Liver (tissue), 3 donors: ENCODE data around the gene EHD1.

Experiments
- CTCF ChIP-seq: fragments of 150-350 bp; IDR thresholded peaks from 2 replicates; pipeline ENCODE4 v1.5.1; 2017; ENCODE audit warnings: improper control_type of control experiment, low read depth, low read length; ENCODE audit not compliant: missing input control
- EGR1 ChIP-seq, 2 donors: IDR thresholded peaks; 2 replicates each; pipeline ENCODE4 v1.6.1; 2016 to 2018; ENCODE audit warnings: antibody characterized with exemption in 2 of 2, low read depth in 2 of 2
- FOXA1 ChIP-seq: IDR thresholded peaks from 2 replicates; pipeline ENCODE4 v1.6.1; 2016; ENCODE audit warnings: antibody characterized with exemption
- GABPA ChIP-seq, 2 donors: IDR thresholded peaks in 1 of 2; conservative IDR thresholded peaks in 1 of 2; 2 replicates each; pipeline ENCODE4 v1.6.1; 2016; ENCODE audit warnings: antibody characterized with exemption in 2 of 2, mild to moderate bottlenecking in 1 of 2, moderate library complexity in 1 of 2
- HNF4A ChIP-seq, 2 donors: conservative IDR thresholded peaks; 2 replicates each; pipeline ENCODE4 v1.6.1; 2016; ENCODE audit warnings: antibody characterized with exemption in 2 of 2, mild to moderate bottlenecking in 2 of 2
- JUND ChIP-seq, 2 donors: IDR thresholded peaks; 2 replicates each; pipeline ENCODE4 v1.6.1; 2016; ENCODE audit warnings: antibody characterized with exemption in 2 of 2
- MAX ChIP-seq: IDR thresholded peaks from 2 replicates; pipeline ENCODE4 v1.6.1; 2016; ENCODE audit warnings: antibody characterized with exemption
- NR2F2 ChIP-seq: IDR thresholded peaks from 2 replicates; pipeline ENCODE4 v1.6.1; 2016; ENCODE audit warnings: antibody characterized with exemption
- RAD21 ChIP-seq, 2 donors: IDR thresholded peaks; 2 replicates each; pipeline ENCODE4 v1.6.1; 2016; ENCODE audit warnings: antibody characterized with exemption in 2 of 2, mild to moderate bottlenecking in 2 of 2
- TAF1 ChIP-seq: conservative IDR thresholded peaks from 2 replicates; pipeline ENCODE4 v1.6.1; 2016; ENCODE audit warnings: antibody characterized with exemption, mild to moderate bottlenecking
- YY1 ChIP-seq: IDR thresholded peaks from 2 replicates; pipeline ENCODE4 v1.6.1; 2016; ENCODE audit warnings: antibody characterized with exemption, mild to moderate bottlenecking
- TF ChIP-seq, protein P1 (sequence below): IDR thresholded peaks from 2 replicates; pipeline ENCODE4 v1.6.1; 2016; ENCODE audit warnings: antibody characterized with exemption
- TF ChIP-seq, protein P2 (sequence below): IDR thresholded peaks from 2 replicates; pipeline ENCODE4 v1.6.1; 2016; ENCODE audit warnings: antibody characterized with exemption, mild to moderate bottlenecking
- donor health status: healthy.
- donor health status: healthy.

DNA sequence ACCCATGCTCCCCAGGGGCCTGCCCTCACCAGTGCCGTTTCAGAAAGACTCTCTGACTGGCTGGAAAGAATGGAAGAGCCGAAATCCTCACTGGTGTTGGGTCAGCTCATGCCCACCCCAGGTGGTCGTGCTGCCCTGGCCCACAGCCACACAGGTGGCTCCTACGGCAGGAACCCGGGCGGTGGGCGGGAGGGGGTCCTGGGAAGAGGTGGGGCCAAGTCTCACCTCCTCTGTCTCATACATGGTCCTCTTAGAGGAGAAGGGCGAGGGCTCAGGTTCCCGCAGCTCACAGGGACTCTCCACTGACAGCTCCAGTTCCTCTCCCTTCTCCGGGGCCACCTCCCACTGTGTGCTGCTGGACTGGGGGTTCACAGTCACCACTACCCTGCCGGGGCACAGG lies 30.3 kb upstream of the EHD1 start:
- TF ChIP-seq MAX (no peak), CTCF (no peak), RAD21 (IDR thresholded peaks at IDR 0.05) (no peak), NR2F2 (no peak), HNF4A (conservative IDR thresholded peaks at IDR 0.05) (no peak), EGR1 (IDR thresholded peaks at IDR 0.05; ENCODE audit: low read depth in 2 of 2) (no peak), YY1 (no peak), FOXA1 (no peak), JUND (IDR thresholded peaks at IDR 0.05) (no peak), GABPA (IDR thresholded peaks at IDR 0.05 in 1 of 2, conservative IDR thresholded peaks at IDR 0.05 in 1 of 2) (no peak), TAF1 (no peak)
- TF ChIP-seq, protein P1, sequence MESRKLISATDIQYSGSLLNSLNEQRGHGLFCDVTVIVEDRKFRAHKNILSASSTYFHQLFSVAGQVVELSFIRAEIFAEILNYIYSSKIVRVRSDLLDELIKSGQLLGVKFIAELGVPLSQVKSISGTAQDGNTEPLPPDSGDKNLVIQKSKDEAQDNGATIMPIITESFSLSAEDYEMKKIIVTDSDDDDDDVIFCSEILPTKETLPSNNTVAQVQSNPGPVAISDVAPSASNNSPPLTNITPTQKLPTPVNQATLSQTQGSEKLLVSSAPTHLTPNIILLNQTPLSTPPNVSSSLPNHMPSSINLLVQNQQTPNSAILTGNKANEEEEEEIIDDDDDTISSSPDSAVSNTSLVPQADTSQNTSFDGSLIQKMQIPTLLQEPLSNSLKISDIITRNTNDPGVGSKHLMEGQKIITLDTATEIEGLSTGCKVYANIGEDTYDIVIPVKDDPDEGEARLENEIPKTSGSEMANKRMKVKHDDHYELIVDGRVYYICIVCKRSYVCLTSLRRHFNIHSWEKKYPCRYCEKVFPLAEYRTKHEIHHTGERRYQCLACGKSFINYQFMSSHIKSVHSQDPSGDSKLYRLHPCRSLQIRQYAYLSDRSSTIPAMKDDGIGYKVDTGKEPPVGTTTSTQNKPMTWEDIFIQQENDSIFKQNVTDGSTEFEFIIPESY, result no peak
- TF ChIP-seq, protein P2, sequence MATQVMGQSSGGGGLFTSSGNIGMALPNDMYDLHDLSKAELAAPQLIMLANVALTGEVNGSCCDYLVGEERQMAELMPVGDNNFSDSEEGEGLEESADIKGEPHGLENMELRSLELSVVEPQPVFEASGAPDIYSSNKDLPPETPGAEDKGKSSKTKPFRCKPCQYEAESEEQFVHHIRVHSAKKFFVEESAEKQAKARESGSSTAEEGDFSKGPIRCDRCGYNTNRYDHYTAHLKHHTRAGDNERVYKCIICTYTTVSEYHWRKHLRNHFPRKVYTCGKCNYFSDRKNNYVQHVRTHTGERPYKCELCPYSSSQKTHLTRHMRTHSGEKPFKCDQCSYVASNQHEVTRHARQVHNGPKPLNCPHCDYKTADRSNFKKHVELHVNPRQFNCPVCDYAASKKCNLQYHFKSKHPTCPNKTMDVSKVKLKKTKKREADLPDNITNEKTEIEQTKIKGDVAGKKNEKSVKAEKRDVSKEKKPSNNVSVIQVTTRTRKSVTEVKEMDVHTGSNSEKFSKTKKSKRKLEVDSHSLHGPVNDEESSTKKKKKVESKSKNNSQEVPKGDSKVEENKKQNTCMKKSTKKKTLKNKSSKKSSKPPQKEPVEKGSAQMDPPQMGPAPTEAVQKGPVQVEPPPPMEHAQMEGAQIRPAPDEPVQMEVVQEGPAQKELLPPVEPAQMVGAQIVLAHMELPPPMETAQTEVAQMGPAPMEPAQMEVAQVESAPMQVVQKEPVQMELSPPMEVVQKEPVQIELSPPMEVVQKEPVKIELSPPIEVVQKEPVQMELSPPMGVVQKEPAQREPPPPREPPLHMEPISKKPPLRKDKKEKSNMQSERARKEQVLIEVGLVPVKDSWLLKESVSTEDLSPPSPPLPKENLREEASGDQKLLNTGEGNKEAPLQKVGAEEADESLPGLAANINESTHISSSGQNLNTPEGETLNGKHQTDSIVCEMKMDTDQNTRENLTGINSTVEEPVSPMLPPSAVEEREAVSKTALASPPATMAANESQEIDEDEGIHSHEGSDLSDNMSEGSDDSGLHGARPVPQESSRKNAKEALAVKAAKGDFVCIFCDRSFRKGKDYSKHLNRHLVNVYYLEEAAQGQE, result no peak
